H1 (cell line): Measurements from ENCODE around the gene ING5. TPM values are rescaled to one million over a fixed set of nuclear protein-coding genes. Genes with fewer than 3 reads are reported as not detected.

Experiments used
- CTCF ChIA-PET: fragments of 300-600 bp; sonication (Branson Sonifier 250); formaldehyde crosslinking; loops from one replicate; lab custom pipeline; 2021; ENCODE audit not compliant: partially characterized antibody; lab: Charles Lee
- POLR2A ChIA-PET: fragments of 300-600 bp; sonication (Branson Sonifier 250); formaldehyde crosslinking; loops from one replicate; lab custom pipeline; 2021; ENCODE audit warnings: inconsistent platforms; ENCODE audit not compliant: partially characterized antibody; lab: Charles Lee
- DNase-seq, 2 experiments: peaks; one replicate each; pipeline versions ENCODE4 v3.0.0 to v3.0.0-alpha.2; 2010 to 2022; ENCODE audit warnings: low spot score in 2 of 2, low read depth in 1 of 2, mixed read lengths in 1 of 2
- FAIRE-seq: peaks from 2 replicates; lab custom pipeline; 2011; peaks lifted over from hg19 to GRCh38; lab: Jason Lieb, UNC
- H2AFZ ChIP-seq: 2 replicates; pipeline ENCODE4 v1.8.1; 2012; ENCODE audit warnings: low read length, inconsistent platforms
- H2AK5ac ChIP-seq: 2 replicates; pipeline ENCODE4 v1.6.1; 2013; ENCODE audit warnings: low read depth, low read length
- H2BK120ac ChIP-seq: replicated peaks from 2 replicates; pipeline ENCODE3; 2013; ENCODE audit warnings: low read depth, low read length, inconsistent platforms
- H2BK12ac ChIP-seq: 2 replicates; pipeline ENCODE4 v1.6.1; 2013; ENCODE audit warnings: low read depth, low read length
- H2BK15ac ChIP-seq: 2 replicates; pipeline ENCODE4 v1.6.1; 2013; ENCODE audit warnings: low read length
- H2BK20ac ChIP-seq: 2 replicates; pipeline ENCODE4 v1.6.1; 2013; ENCODE audit warnings: low read length
- H2BK5ac ChIP-seq: 2 replicates; pipeline ENCODE4 v1.6.1; 2013; ENCODE audit warnings: low read depth, low read length
- H3K14ac ChIP-seq: 2 replicates; pipeline ENCODE4 v1.6.1; 2013; ENCODE audit warnings: inconsistent platforms; ENCODE audit not compliant: insufficient read length
- H3K18ac ChIP-seq: 2 replicates; pipeline ENCODE4 v1.6.1; 2013; ENCODE audit warnings: low read length; ENCODE audit errors: extremely low read depth
- H3K23ac ChIP-seq: 2 replicates; pipeline ENCODE4 v1.6.1; 2013; ENCODE audit warnings: inconsistent platforms; ENCODE audit not compliant: insufficient read length
- H3K23me2 ChIP-seq: 2 replicates; pipeline ENCODE4 v1.6.1; 2013; ENCODE audit warnings: low read depth, low read length
- H3K27ac ChIP-seq: 2 replicates; pipeline ENCODE4 v1.6.1; 2011; ENCODE audit warnings: low read depth, low read length, inconsistent platforms
- H3K27me3 ChIP-seq, 4 experiments: replicated peaks in 1 of 4; 1 replicate in 1 of 4; 2 replicates in 3 of 4; pipeline versions ENCODE4 v1.6.1 to v1.8.1; 2011 to 2013; ENCODE audit warnings: low read length in 3 of 4, mild to moderate bottlenecking in 3 of 4, inconsistent platforms in 2 of 4, mixed read lengths in 2 of 4, moderate library complexity in 1 of 4; ENCODE audit not compliant: control insufficient read depth in 3 of 4, insufficient read depth in 3 of 4; ENCODE audit errors: extremely low read depth in 1 of 4
- H3K36me3 ChIP-seq, 4 experiments: 2 replicates each; pipeline versions ENCODE4 v1.6.1 to v1.8.1; 2011 to 2013; ENCODE audit warnings: mild to moderate bottlenecking in 4 of 4, low read length in 3 of 4, moderate library complexity in 2 of 4, control low read depth in 1 of 4, inconsistent platforms in 1 of 4; ENCODE audit not compliant: insufficient read depth in 4 of 4, control insufficient read depth in 2 of 4
- H3K4ac ChIP-seq: replicated peaks from 2 replicates; pipeline ENCODE3; 2013; ENCODE audit warnings: low read length, low read depth, mixed read lengths, inconsistent platforms; ENCODE audit not compliant: insufficient read length
- H3K4me1 ChIP-seq, 4 experiments: replicated peaks in 1 of 4; 1 replicate in 1 of 4; 2 replicates in 3 of 4; pipeline versions ENCODE4 v1.6.1 to v1.8.1; 2011 to 2013; ENCODE audit warnings: low read length in 3 of 4, inconsistent platforms in 2 of 4, mixed read lengths in 1 of 4; ENCODE audit not compliant: insufficient read depth in 4 of 4, control insufficient read depth in 3 of 4
- H3K4me2 ChIP-seq, 2 experiments: 2 replicates each; pipeline versions ENCODE4 v1.6.1 to v1.8.1; 2011 to 2013; ENCODE audit warnings: low read depth in 2 of 2, low read length in 2 of 2, control low read depth in 1 of 2, inconsistent platforms in 1 of 2, mild to moderate bottlenecking in 1 of 2; ENCODE audit not compliant: insufficient read depth in 1 of 2
- H3K4me3 ChIP-seq, 4 experiments: fragments of 200-600, 300-600 bp in 1 of 4; sonication (generic), shearing (Covaris generic), sonication (Bioruptor Twin) in 1 of 4; 2 replicates each; pipeline versions ENCODE4 v1.5.1 to v1.8.1; 2011 to 2016; ENCODE audit warnings: low read length in 4 of 4, low read depth in 3 of 4, control low read depth in 2 of 4, inconsistent platforms in 2 of 4, mild to moderate bottlenecking in 2 of 4, mixed read lengths in 1 of 4, moderate library complexity in 1 of 4; ENCODE audit not compliant: insufficient read depth in 2 of 4; ENCODE audit errors: extremely low read depth in 1 of 4
- H3K56ac ChIP-seq: replicated peaks from 2 replicates; pipeline ENCODE3; 2013; ENCODE audit warnings: low read depth, mild to moderate bottlenecking, mixed read lengths, low read length, inconsistent platforms; ENCODE audit not compliant: insufficient read length
- H3K79me1 ChIP-seq: 2 replicates; pipeline ENCODE4 v1.6.1; 2013; ENCODE audit warnings: low read depth, low read length, control low read depth
- H3K79me2 ChIP-seq, 2 experiments: 2 replicates each; pipeline versions ENCODE4 v1.6.1 to v1.8.1; 2012 to 2013; ENCODE audit warnings: low read length in 2 of 2, mild to moderate bottlenecking in 2 of 2, inconsistent platforms in 1 of 2; ENCODE audit not compliant: insufficient read depth in 2 of 2, control insufficient read depth in 1 of 2
- H3K9ac ChIP-seq, 4 experiments: replicated peaks in 1 of 4; 1 replicate in 1 of 4; 2 replicates in 3 of 4; pipeline versions ENCODE4 v1.6.1 to v1.8.1; 2011 to 2013; ENCODE audit warnings: low read depth in 3 of 4, low read length in 3 of 4, control low read depth in 2 of 4, mild to moderate bottlenecking in 2 of 4, moderate library complexity in 2 of 4, inconsistent platforms in 1 of 4; ENCODE audit errors: extremely low read depth in 1 of 4
- H3K9me3 ChIP-seq, 2 experiments: 2 replicates each; pipeline versions ENCODE4 v1.6.1 to v1.8.1; 2012 to 2013; ENCODE audit warnings: mild to moderate bottlenecking in 2 of 2, moderate library complexity in 2 of 2, control low read depth in 1 of 2, inconsistent platforms in 1 of 2, low read depth in 1 of 2, low read length in 1 of 2, mixed read lengths in 1 of 2; ENCODE audit not compliant: insufficient read depth in 2 of 2
- H4K20me1 ChIP-seq, 2 experiments: replicated peaks in 1 of 2; 2 replicates each; pipeline versions ENCODE3 to v1.8.1; 2011 to 2013; ENCODE audit warnings: inconsistent platforms in 2 of 2, low read length in 2 of 2, mild to moderate bottlenecking in 1 of 2; ENCODE audit not compliant: insufficient read depth in 2 of 2, control insufficient read depth in 1 of 2
- H4K5ac ChIP-seq: 2 replicates; pipeline ENCODE4 v1.6.1; 2013; ENCODE audit warnings: low read length, low read depth, mixed read lengths, inconsistent platforms; ENCODE audit not compliant: insufficient read length
- H4K8ac ChIP-seq: 2 replicates; pipeline ENCODE4 v1.8.0; 2013; ENCODE audit warnings: mild to moderate bottlenecking, moderate library complexity, low read length, inconsistent platforms; ENCODE audit not compliant: insufficient read depth; ENCODE audit errors: extremely low read depth
- H4K91ac ChIP-seq: replicated peaks from 2 replicates; pipeline ENCODE3; 2013; ENCODE audit warnings: low read length, mixed read lengths, inconsistent platforms; ENCODE audit not compliant: insufficient read length
- CEBPB ChIP-seq: IDR thresholded peaks from 2 replicates; pipeline ENCODE4 v1.6.1; 2012; ENCODE audit warnings: low read depth, low read length
- CHD1 ChIP-seq: IDR thresholded peaks from 2 replicates; pipeline ENCODE4 v1.6.1; 2012; ENCODE audit warnings: low read depth, low read length, improper control_type of control experiment
- GABPA ChIP-seq: IDR thresholded peaks from 2 replicates; pipeline ENCODE4 v1.6.1; 2011; ENCODE audit warnings: mild to moderate bottlenecking, low read length, moderate library complexity, borderline replicate concordance; ENCODE audit not compliant: insufficient read depth
- KDM4A ChIP-seq: IDR thresholded peaks from one replicate; pipeline ENCODE4 v1.7.1; 2012; ENCODE audit warnings: low read depth, mild to moderate bottlenecking, moderate library complexity, low read length, inconsistent platforms; ENCODE audit not compliant: severe bottlenecking
- KDM5A ChIP-seq: fragments of 200-600 bp; IDR thresholded peaks from 2 replicates; pipeline ENCODE4 v1.7.1; 2012; ENCODE audit warnings: mild to moderate bottlenecking, low read length, inconsistent platforms, mixed read lengths
- POLR2A ChIP-seq, 2 experiments: IDR thresholded peaks; 1 replicate in 1 of 2; 2 replicates in 1 of 2; pipeline ENCODE4 v1.6.1; 2011; ENCODE audit warnings: low read depth in 2 of 2, low read length in 2 of 2, mild to moderate bottlenecking in 2 of 2; ENCODE audit errors: control extremely low read depth in 1 of 2
- POU5F1 ChIP-seq: IDR thresholded peaks from 2 replicates; pipeline ENCODE4 v1.6.1; 2011; ENCODE audit warnings: low read depth, mild to moderate bottlenecking, low read length, moderate library complexity
- RAD21 ChIP-seq, 2 experiments: IDR thresholded peaks in 1 of 2; conservative IDR thresholded peaks in 1 of 2; 2 replicates each; pipeline ENCODE4 v1.6.1; 2011; ENCODE audit warnings: low read depth in 2 of 2, low read length in 2 of 2, improper control_type of control experiment in 1 of 2, inconsistent platforms in 1 of 2, mild to moderate bottlenecking in 1 of 2, moderate library complexity in 1 of 2
- RFX5 ChIP-seq: IDR thresholded peaks from 2 replicates; pipeline ENCODE4 v1.6.1; 2011; ENCODE audit warnings: low read depth, low read length, improper control_type of control experiment, borderline replicate concordance
- RNF2 ChIP-seq: fragments of 200-900, 300-1000 bp; sonication (generic); IDR thresholded peaks from 2 replicates; pipeline ENCODE4 v1.7.1; 2016; ENCODE audit warnings: borderline replicate concordance, low read depth, mild to moderate bottlenecking, antibody characterized with exemption, low read length; ENCODE audit not compliant: poor library complexity, severe bottlenecking; ENCODE audit errors: missing control alignments
- SIN3A ChIP-seq, 2 experiments: IDR thresholded peaks in 1 of 2; conservative IDR thresholded peaks in 1 of 2; 2 replicates each; pipeline ENCODE4 v1.6.1; 2011 to 2012; ENCODE audit warnings: low read length in 2 of 2, improper control_type of control experiment in 1 of 2, low read depth in 1 of 2, mild to moderate bottlenecking in 1 of 2
- SP4 ChIP-seq: IDR thresholded peaks from 2 replicates; pipeline ENCODE4 v1.6.1; 2012; ENCODE audit warnings: low read length, inconsistent platforms
- TBP ChIP-seq: IDR thresholded peaks from 2 replicates; pipeline ENCODE4 v1.6.1; 2011; ENCODE audit warnings: low read depth, low read length, improper control_type of control experiment
- YY1 ChIP-seq: IDR thresholded peaks from 2 replicates; pipeline ENCODE4 v1.6.1; 2011; ENCODE audit warnings: low read depth, mild to moderate bottlenecking, low read length
- WGBS, 2 experiments: shearing (Covaris generic) in 1 of 2; methylation state at CpG; one replicate each; pipeline versions ENCODE4 v1.1.6 to v1.1.7; 2013 to 2015; ENCODE audit warnings: low lambda C conversion rate in 2 of 2, mixed read lengths in 2 of 2, inconsistent platforms in 1 of 2, low coverage in 1 of 2, missing lambda C conversion rate in 1 of 2; ENCODE audit not compliant: insufficient replicate concordance in 2 of 2, insufficient coverage in 1 of 2, insufficient read length in 1 of 2; ENCODE audit errors: extremely low coverage in 1 of 2, missing lambda C conversion rate in 1 of 2; 5-methylcytosine and 5-hydroxymethylcytosine counted together
- polyA plus RNA-seq, 7 experiments: library from polyadenylated mRNA; depleted of rRNA in 3 of 7; stranded (reverse) in 5 of 7; unstranded in 2 of 7; fragments of >200 nt in 5 of 7; fragments of 200-250 nt in 2 of 7; gene quantifications; 1 replicate in 5 of 7; 2 replicates in 1 of 7; 4 replicates in 1 of 7; pipeline versions ENCODE4 v1.2.1 to v1.2.3, GENCODE V29; 2011 to 2013; ENCODE audit warnings: missing spikeins in 2 of 7, mixed read lengths in 2 of 7
- total RNA-seq: library from RNA; stranded (reverse); fragmentation: NEBNext Ultra II Directional; extraction: Animal tissue kit (Norgen Biotek cat#: 25700); gene quantifications from 2 replicates; pipeline ENCODE4 v1.2.1, GENCODE V29; 2021

The ING5 gene
- total and polyA plus RNA-seq, 2 of the 8 experiments (the other 6 are each of a cell fraction or from before 2014, with no cell fraction given): 41.5 to 47.4 TPM

DNA sequence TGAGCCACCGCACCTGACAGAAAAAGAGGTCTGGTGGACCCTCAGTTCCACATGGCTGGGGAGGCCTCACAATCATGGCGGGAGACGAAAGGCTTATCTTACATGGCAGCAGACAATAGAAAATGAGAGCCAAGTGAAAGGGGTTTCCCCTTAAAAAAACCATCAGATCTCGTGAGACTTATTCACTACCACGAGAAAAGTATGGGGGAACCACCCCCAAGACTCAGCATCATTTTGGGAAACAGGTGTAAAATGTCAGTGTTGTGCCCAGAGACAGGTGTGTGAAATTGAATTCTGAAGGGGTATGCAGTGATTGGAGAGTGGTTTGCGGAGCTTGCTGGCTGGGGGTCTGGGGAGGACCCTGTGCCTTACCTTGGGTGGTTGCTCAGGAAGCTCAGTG, 28.0 kb downstream of the ING5 start:
- Histone ChIP-seq H2BK5ac (no peak overlapping the region), H3K79me2 (no peaks in the 10 kb centered on the region), H3K4ac (no peak overlapping the region), H3K4me3 (no peak overlapping the region), H4K5ac (no peak overlapping the region), H3K14ac (no peak overlapping the region), H4K20me1 (peaks cover 3 to 5% of the 10 kb centered on the region in 2 experiments), H3K23ac (no peak overlapping the region), H3K23me2 (peaks cover 6% of the 10 kb centered on the region; the same call in 1 of the 2 replicates), H3K9me3 (no peaks in the 10 kb centered on the region), H3K79me1 (0 out of 2 replicates have a peak, but pooled peaks cover 2% of the 10 kb centered on the region), H3K4me1 (peaks cover 0 to 3% (median 0%) of the 10 kb centered on the region in 4 experiments; a peak in 2 of 7 replicates), H2AK5ac (no peak overlapping the region), H3K4me2 (no peak overlapping the region), H3K18ac (no peak overlapping the region), H3K36me3 (peaks cover 0 to 9% (median 2%) of the 10 kb centered on the region in 4 experiments; a peak in 3 of 8 replicates), H2BK120ac (no peak overlapping the region), H2BK15ac (no peak overlapping the region), H3K9ac (no peak overlapping the region), H2BK20ac (no peak overlapping the region), H4K91ac (no peak overlapping the region), H4K8ac (no peak overlapping the region), H2AFZ (no peak overlapping the region), H3K56ac (no peak overlapping the region), H3K27ac (no peak overlapping the region), H3K27me3 (peaks cover 0 to 4% (median 3%) of the 10 kb centered on the region in 4 experiments; a peak in 4 of 7 replicates), H2BK12ac (no peak overlapping the region)
- DNase-seq (no peak), FAIRE-seq (no peak)
- POLR2A ChIA-PET: interaction anchor here (2.5 to 10.7 kb wide), 2 partner anchors 10 to 27 kb away, joined by 8 to 64 read pairs; partner anchors contain the start of gene ING5
- WGBS, 2 experiments: 91% methylated on average over 6 of the region's 6 CpGs; no CpG with 5 or more reads in 1 of the 2 experiments
- CTCF ChIA-PET: interaction anchor here (0.9 to 1.0 kb wide), 5 partner anchors 8 to 149 kb away, joined by 3 to 4 read pairs (median 4); no protein-coding TSS in a partner anchor
- TF ChIP-seq RNF2 (no peak), SP4 (no peak), CHD1 (no peak), GABPA (no peak), KDM4A (no peak), RFX5 (no peak), POLR2A (IDR thresholded peaks at IDR 0.05; ENCODE audit: control extremely low read depth in 1 of 2, low read depth in 2 of 2, low read length in 2 of 2) (no peak), KDM5A (no peak), TBP (no peak), RAD21 (IDR thresholded peaks at IDR 0.05 in 1 of 2, conservative IDR thresholded peaks at IDR 0.05 in 1 of 2; ENCODE audit: low read depth in 2 of 2, low read length in 2 of 2) (no peak), SIN3A (conservative IDR thresholded peaks at IDR 0.05 in 1 of 2, IDR thresholded peaks at IDR 0.05 in 1 of 2; ENCODE audit: low read depth in 1 of 2, low read length in 2 of 2) (no peak), POU5F1 (no peak), YY1 (no peak), CEBPB (no peak)
